IPS-20b (cell line): ENCODE results near the gene ADAP2.
A peak's percentile ranks its signal among the peaks of the same experiment; 100 is the strongest.
"Not testable (repeated sequence)": the region's sequence is repeated elsewhere in the genome, so short reads cannot be mapped to it uniquely, and the experiment has no call there.

ENCODE experiments used
- H3K27ac ChIP-seq: one replicate; pipeline ENCODE4 v1.5.1; 2013; ENCODE audit warnings: low read length
- H3K27me3 ChIP-seq: 2 replicates; pipeline ENCODE4 v1.6.1; 2013; ENCODE audit warnings: mild to moderate bottlenecking, low read length, inconsistent platforms; ENCODE audit not compliant: insufficient read depth
- H3K36me3 ChIP-seq: 2 replicates; pipeline ENCODE4 v1.6.1; 2013; ENCODE audit warnings: low read depth, mild to moderate bottlenecking, inconsistent platforms, low read length, moderate library complexity; ENCODE audit not compliant: insufficient read depth
- H3K4me1 ChIP-seq: 2 replicates; pipeline ENCODE4 v1.6.1; 2013; ENCODE audit warnings: mild to moderate bottlenecking, control low read depth, inconsistent platforms, low read length, moderate library complexity; ENCODE audit not compliant: insufficient read depth
- H3K4me3 ChIP-seq: 2 replicates; pipeline ENCODE4 v1.5.1; 2013; ENCODE audit warnings: mild to moderate bottlenecking, low read length, inconsistent platforms
- H3K9ac ChIP-seq: 2 replicates; pipeline ENCODE4 v1.6.1; 2013; ENCODE audit warnings: low read depth, mild to moderate bottlenecking, inconsistent platforms, low read length, moderate library complexity
- H3K9me3 ChIP-seq: 2 replicates; pipeline ENCODE4 v1.6.1; 2013; ENCODE audit warnings: mild to moderate bottlenecking, low read depth, low read length, inconsistent platforms; ENCODE audit not compliant: insufficient read depth

Gene ADAP2

DNA sequence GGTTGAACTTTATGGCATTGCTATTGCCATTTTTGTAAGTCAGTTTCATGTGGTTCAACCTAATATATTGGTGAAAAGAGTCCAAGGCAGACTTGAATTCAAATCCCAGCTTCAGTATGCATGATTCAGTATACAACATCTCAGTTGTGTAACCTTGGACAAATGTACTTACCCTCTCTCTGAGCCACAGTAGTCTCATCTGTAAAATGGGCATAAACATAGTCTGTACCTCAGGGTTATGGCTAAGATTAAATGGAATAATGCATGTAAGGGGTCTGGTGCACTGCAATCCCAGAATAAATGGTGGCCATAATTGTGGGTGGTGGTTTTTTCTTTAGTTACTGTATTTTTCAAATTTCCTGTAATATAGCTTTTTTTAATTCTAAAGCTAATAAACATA lies 4.7 kb upstream of the ADAP2 start:
- peaks cover 26% of the 10 kb centered on the region for H3K27me3 ChIP-seq
- no peaks in the 10 kb centered on the region for H3K36me3 ChIP-seq
- H3K4me1 ChIP-seq = peaks cover 11% of the 10 kb centered on the region; the same call in 1 of the 2 replicates
- H3K27ac ChIP-seq = no peak overlapping the region
- no peaks in the 10 kb centered on the region for H3K9me3 ChIP-seq
- H3K9ac ChIP-seq = no peak overlapping the region
- H3K4me3 ChIP-seq = no peak overlapping the region

DNA sequence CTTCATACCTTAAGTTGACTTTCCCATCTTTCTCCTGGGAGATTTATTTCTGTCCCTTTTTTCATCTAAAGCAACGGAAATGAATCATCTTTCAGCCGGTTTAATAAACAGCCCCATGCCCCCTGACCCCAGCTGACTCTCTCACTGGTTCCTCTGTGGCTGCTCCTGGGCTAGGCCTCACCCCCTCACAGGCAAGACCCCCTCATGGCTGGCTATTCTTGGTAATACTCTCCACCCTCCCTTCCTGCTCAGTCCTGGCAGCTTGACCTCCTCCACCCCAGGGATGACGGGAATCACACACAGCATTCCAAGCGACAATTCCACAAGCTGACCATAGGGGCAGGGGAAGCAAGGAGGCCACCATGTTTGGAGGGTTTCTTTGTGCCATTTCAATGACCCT lies 1.5 kb upstream of the ADAP2 start:
- Histone ChIP-seq H3K27me3 (peaks cover 54% of the 10 kb centered on the region), H3K4me3 (no peak overlapping the region), H3K9ac (no peak overlapping the region), H3K27ac (no peak overlapping the region), H3K4me1 (peaks cover 11% of the 10 kb centered on the region; the same call in 1 of the 2 replicates), H3K9me3 (no peaks in the 10 kb centered on the region), H3K36me3 (no peaks in the 10 kb centered on the region)

DNA sequence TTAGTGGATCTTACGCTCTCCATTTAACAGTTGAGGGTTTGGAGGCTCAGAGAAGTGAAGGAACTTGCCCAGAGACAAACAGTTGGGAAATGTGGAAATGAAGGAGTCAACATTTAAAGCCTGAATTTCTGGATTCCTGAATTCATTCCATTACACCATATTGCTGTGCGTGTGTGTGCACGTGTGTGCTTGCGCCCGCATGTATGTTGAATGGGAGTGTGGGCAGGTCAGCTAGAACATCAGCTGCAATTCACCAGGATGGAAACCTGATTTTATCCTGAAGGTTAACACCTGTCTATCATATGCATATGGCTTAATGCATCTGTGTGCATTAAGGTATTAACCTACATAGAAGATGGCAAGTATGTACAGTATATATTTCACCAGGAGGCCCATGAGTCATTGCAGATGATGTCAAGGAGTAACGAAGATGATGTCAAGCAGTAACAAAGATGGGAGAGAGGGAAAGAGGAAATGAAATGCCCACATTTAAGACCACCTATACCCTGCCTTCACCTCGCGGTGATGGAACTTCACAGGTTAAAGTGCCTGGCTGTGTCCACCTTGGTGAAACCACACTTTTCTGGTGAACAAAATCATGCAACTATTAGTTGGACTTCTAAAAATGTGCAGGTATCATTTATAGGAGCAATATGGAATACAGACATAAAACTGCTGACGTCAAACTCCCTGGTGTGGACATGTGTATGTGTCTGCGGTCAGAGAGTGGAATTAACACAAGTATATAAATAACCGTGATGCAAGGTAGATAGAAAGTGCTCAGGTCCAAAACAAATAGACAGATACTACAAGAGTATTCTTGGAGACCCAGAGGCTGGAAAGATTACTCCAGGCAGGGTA lies 832 bp upstream of the ADAP2 start:
- H3K36me3 ChIP-seq = no peaks in the 10 kb centered on the region
- peaks cover 57% of the 10 kb centered on the region for H3K27me3 ChIP-seq
- no peak overlapping the region for H3K27ac ChIP-seq
- peaks cover 11% of the 10 kb centered on the region; the same call in 1 of the 2 replicates for H3K4me1 ChIP-seq
- no peaks in the 10 kb centered on the region for H3K9me3 ChIP-seq
- no peak overlapping the region for H3K9ac ChIP-seq
- H3K4me3 ChIP-seq = peak overlapping the region; percentile 54

DNA sequence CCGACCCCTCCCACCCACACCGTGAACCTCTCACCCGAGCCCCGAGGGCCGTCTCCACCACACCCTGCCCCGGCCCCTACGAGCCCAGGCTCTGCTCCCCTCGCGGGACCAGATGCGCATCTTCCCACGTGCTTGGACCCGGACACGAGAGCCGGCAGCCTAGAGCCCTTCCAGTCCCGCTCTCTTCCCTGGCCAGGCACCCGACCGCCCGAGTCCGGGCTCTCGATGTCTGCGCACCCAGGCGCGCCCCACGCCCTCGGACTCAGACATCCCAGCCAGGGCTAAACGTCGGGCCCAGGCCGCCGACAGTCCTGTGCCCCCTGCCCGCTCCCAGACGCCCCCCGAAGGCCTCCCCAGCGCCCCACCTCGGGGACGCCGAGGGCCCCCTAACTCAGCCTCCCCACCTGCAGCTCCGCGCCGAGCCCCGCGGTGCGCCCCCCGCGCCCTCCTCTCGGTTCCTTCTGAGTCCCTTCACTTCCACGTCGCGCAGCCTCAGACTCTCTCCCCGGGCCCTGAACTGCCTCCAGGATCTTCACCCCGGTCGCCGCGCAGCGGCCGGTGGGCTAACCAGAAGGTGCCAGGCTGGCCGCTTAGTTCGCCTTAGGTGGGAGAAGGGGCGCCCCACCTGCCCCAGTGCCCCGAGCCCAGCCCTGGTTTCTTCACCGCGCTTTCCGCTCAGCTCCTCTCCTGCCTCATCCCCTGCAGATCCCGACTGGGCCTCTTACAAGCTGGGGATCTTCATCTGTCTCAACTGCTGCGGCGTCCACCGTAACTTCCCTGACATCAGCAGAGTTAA lies 688 bp downstream of the ADAP2 start:
- Histone ChIP-seq H3K9me3 (no peaks in the 10 kb centered on the region), H3K27me3 (peaks cover 61% of the 10 kb centered on the region), H3K36me3 (no peaks in the 10 kb centered on the region), H3K4me3 (peak overlapping the region; percentile 54; the same call in 1 of the 2 replicates), H3K4me1 (peaks cover 11% of the 10 kb centered on the region; the same call in 1 of the 2 replicates), H3K27ac (no peak overlapping the region), H3K9ac (no peak overlapping the region)

DNA sequence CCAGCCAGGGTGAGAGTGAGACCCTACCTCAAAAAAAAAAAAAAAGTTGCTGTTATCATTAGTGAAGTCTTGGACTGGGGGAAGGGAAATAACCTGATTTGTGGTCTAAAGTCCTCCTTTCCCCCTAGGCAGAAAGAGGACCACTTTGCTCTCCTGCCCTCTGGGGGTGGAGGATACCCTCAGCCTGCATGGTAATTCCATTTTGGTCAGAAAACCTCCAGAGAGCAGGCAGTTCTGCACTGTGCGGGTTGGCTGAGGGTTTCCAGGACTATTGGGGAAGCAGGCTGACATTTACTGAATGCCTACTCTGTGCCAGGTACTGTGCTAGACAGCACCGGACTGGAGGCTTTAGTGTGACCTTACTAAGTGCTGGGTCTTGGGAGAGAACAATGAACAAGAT lies 2.6 kb downstream of the ADAP2 start:
- peaks cover 11% of the 10 kb centered on the region; the same call in 1 of the 2 replicates for H3K4me1 ChIP-seq
- no peaks in the 10 kb centered on the region for H3K9me3 ChIP-seq
- no peak overlapping the region for H3K9ac ChIP-seq
- no peak overlapping the region for H3K27ac ChIP-seq
- H3K27me3 ChIP-seq = peaks cover 57% of the 10 kb centered on the region
- no peak overlapping the region for H3K4me3 ChIP-seq
- no peaks in the 10 kb centered on the region for H3K36me3 ChIP-seq

DNA sequence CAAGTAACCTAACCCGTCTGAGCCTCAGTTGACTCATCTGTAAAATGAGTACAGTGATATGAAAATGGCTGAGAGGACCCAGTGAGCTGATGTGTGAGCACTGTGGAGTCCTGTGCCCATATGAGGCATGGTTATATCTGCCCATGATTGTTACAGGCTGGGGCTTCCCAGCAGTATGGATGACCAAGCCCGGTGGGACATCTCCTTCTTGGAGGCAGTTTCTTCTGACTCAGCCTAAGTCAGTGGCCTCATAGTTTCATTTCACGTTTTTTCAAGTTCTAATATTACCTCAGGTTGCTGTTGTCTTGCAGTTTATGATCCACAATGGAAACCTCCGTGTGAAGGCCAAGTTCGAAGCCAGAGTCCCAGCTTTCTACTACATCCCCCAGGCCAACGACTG lies 4.8 kb downstream of the ADAP2 start:
- H3K4me3 ChIP-seq = no peak overlapping the region
- no peaks in the 10 kb centered on the region for H3K9me3 ChIP-seq
- peaks cover 40% of the 10 kb centered on the region for H3K27me3 ChIP-seq
- H3K36me3 ChIP-seq = no peaks in the 10 kb centered on the region
- H3K4me1 ChIP-seq = peaks cover 1% of the 10 kb centered on the region; the same call in 1 of the 2 replicates
- no peak overlapping the region for H3K27ac ChIP-seq
- H3K9ac ChIP-seq = no peak overlapping the region

DNA sequence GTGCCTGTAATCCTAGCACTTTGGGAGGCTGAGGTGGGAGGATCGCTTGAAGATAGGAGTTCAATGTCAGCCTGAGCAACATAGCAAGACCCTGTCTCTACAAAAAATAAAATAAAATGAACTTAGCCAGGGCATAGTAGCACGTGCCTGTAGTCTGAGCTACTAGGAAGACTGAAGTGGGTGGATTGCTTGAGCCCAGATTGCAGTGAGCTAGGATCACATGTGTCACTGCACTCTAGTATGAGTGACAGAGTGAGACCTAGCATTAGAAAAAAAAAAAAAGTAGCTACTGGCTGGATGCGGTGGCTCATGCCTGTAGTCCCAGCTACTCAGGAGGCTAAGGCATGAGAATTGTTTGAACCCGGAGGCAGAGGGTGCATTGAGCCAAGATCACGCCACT lies 6.0 kb downstream of the ADAP2 start:
- H3K36me3 ChIP-seq = no peaks in the 10 kb centered on the region
- no peak overlapping the region for H3K9ac ChIP-seq
- H3K4me1 ChIP-seq = no peaks in the 10 kb centered on the region
- no peaks in the 10 kb centered on the region for H3K9me3 ChIP-seq
- no peak overlapping the region for H3K4me3 ChIP-seq
- no peak overlapping the region for H3K27ac ChIP-seq
- H3K27me3 ChIP-seq = peaks cover 28% of the 10 kb centered on the region

DNA sequence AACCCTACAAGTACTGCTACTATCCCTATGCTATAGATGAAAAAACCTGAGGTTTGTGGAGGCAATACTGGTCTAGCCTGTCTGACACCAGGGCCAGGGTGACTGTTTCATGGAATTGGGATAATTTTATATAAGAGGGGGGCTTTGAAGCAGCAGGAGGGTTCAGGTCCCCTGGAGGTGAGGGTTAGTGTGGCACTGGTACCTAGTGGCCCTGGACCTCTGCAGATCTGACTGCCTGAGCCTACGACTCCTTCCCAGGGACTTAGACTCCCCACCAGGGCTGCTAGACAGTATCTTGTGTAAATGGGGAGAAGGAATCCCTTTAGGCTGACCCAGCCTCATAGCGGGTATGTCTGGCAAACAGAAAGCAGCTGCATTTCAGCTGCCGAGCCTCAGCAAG lies 6.8 kb downstream of the ADAP2 start:
- Histone ChIP-seq H3K4me1 (no peaks in the 10 kb centered on the region), H3K9ac (no peak overlapping the region), H3K27me3 (peaks cover 20% of the 10 kb centered on the region), H3K9me3 (no peaks in the 10 kb centered on the region), H3K36me3 (no peaks in the 10 kb centered on the region), H3K27ac (no peak overlapping the region), H3K4me3 (no peak overlapping the region)

DNA sequence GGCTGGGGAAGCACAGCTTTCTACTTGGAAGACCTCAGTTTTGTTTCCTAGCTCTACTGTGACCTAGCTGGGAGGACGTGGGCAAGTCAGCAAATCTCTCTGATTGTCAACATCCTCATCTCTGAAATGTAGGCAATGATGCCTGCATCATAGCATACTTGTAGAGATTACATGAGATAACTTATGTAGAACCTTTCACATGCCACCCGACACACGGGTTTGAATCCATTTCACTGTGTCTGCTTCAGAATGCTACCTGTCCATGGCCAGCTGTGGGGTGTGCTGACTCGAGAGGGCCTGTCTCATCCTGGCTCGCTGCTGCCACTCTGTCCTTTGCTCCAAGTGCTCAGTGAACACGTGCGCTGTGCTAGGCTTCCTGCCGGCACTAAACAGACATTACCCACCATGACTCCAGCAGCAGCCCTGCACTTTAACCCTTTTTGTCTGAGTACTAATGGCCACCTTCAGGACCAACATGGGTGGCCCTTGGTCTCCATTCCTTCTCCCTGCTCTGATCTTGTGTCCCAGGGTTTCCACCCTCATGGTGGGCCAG lies 7.4 kb downstream of the ADAP2 start:
- Histone ChIP-seq H3K9ac (no peak overlapping the region), H3K9me3 (no peaks in the 10 kb centered on the region), H3K4me1 (no peaks in the 10 kb centered on the region), H3K36me3 (no peaks in the 10 kb centered on the region), H3K4me3 (no peak overlapping the region), H3K27ac (no peak overlapping the region), H3K27me3 (peaks cover 14% of the 10 kb centered on the region)

DNA sequence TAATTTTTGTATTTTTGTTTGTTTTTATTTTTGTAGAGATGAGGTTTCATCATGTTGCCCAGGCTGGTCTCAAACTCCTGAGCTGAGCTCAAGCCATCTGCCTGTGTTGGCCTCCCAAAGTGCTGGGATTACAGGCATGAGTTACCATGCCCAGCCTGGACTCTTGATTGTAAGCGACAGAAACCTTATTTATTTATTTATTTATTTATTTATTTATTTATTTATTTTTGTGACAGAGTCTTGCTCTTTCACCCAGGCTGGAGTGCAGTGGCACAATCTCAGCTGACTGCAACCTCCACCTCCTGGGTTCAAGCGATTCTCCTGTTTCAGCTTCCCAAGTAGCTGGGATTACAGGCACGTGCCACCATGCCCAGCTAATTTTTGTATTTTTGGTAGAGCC lies 8.1 kb downstream of the ADAP2 start:
- not testable (repeated sequence) for H3K9ac ChIP-seq, H3K27ac ChIP-seq, H3K4me1 ChIP-seq, H3K4me3 ChIP-seq, H3K27me3 ChIP-seq, H3K36me3 ChIP-seq, H3K9me3 ChIP-seq

DNA sequence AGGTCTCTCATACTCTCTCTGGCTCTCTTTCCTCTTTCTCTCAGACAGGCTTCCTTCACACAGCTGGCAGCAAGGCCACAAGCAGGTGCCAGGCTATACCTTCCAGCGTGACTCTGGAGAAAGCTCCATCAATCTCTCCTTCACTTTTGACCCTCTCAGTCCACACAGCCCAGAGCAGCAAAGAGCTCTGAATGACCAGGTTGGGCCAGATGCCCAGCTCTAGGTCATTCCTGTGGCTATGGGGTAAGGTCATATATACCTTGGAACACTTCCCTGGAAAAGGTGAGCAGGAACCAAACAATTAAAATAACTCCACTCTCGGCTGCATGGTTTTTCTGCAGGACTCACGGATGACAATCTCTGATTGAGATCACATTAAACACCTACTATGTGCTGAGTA lies 8.8 kb downstream of the ADAP2 start:
- H3K4me3 ChIP-seq = no peak overlapping the region
- no peaks in the 10 kb centered on the region for H3K36me3 ChIP-seq
- H3K27me3 ChIP-seq = peaks cover 7% of the 10 kb centered on the region; the same call in 1 of the 2 replicates
- no peaks in the 10 kb centered on the region for H3K4me1 ChIP-seq
- H3K9ac ChIP-seq = no peak overlapping the region
- no peak overlapping the region for H3K27ac ChIP-seq
- H3K9me3 ChIP-seq = no peaks in the 10 kb centered on the region
